Spinal cord (tissue), 10 donors: ENCODE measurements around the gene HABP2. TPM values are rescaled to one million over a fixed set of nuclear protein-coding genes. Genes with fewer than 3 reads are reported as not detected.
A peak's percentile ranks its signal among the peaks of the same experiment; 100 is the strongest.

ENCODE experiments used
- DNase-seq, 6 donors: peaks; one replicate each; pipeline versions ENCODE4 v3.0.0 to v3.0.0-alpha.2; 2013 to 2015; ENCODE audit warnings: low spot score in 6 of 6, low read depth in 4 of 6
- H3K27ac ChIP-seq: one replicate; pipeline ENCODE4 v1.5.1; 2013; ENCODE audit warnings: low read depth, low read length, control low read depth
- H3K27me3 ChIP-seq: one replicate; pipeline ENCODE4 v1.6.1; 2013; ENCODE audit warnings: low read length; ENCODE audit not compliant: control insufficient read depth, insufficient read depth
- H3K36me3 ChIP-seq: one replicate; pipeline ENCODE4 v1.6.1; 2013; ENCODE audit warnings: low read length; ENCODE audit not compliant: control insufficient read depth, insufficient read depth
- H3K4me1 ChIP-seq: one replicate; pipeline ENCODE4 v1.6.1; 2013; ENCODE audit warnings: low read length; ENCODE audit not compliant: control insufficient read depth, insufficient read depth
- H3K4me3 ChIP-seq: one replicate; pipeline ENCODE4 v1.5.1; 2013; ENCODE audit warnings: low read depth, low read length, control low read depth
- H3K9me3 ChIP-seq: one replicate; pipeline ENCODE4 v1.6.1; 2013; ENCODE audit warnings: low read length; ENCODE audit not compliant: control insufficient read depth, insufficient read depth
- WGBS: methylation state at CpG from one replicate; pipeline ENCODE4 v1.1.5; 2013; ENCODE audit warnings: missing lambda C conversion rate; ENCODE audit not compliant: insufficient coverage; 5-methylcytosine and 5-hydroxymethylcytosine counted together
- polyA plus RNA-seq, 2 donors: library from polyadenylated mRNA; unstranded; fragments of 120-200 nt; gene quantifications; one replicate each; pipeline ENCODE4 v1.2.1, GENCODE V29; 2013; ENCODE audit not compliant: insufficient read length in 2 of 2
- total RNA-seq, 2 donors: library from RNA; depleted of rRNA in 1 of 2; stranded (reverse); fragments of 120-200 nt in 1 of 2; fragments of >200 nt in 1 of 2; gene quantifications; one replicate each; pipeline versions ENCODE4 v1.2.3 to v1.2.4, GENCODE V29; 2013 to 2014
- donor health status: healthy.

Gene HABP2
- total and polyA plus RNA-seq, 4 donors, result 0.09 to 0.50 (median 0.14) TPM

DNA sequence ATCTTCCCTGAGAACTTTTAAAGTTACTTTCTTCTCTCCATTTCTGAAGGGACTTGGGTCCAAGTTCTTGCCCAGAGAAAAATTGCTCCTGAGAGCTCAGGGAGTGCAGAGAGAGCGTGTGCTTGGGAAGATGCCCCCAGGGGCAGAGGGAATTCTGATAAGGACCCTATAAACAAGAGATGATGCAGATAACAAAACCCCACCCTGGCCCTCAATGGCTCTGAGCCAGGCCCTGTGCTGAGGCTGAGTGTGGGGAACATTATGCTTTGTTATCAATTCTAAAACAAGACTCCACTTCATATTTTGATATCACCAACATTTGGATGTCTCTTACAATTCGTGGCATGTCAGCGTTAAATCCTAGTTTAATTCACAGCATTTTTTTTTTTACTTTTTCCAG lies 34.4 kb upstream of the HABP2 start:
- Histone ChIP-seq H3K36me3 (no peaks in the 10 kb centered on the region), H3K27me3 (no peaks in the 10 kb centered on the region), H3K4me1 (peaks cover 5% of the 10 kb centered on the region), H3K4me3 (no peak overlapping the region), H3K27ac (no peak overlapping the region), H3K9me3 (no peaks in the 10 kb centered on the region)
- DNase-seq, result no peak
- WGBS, result no CpG with 5 or more reads among the region's 3 CpGs

DNA sequence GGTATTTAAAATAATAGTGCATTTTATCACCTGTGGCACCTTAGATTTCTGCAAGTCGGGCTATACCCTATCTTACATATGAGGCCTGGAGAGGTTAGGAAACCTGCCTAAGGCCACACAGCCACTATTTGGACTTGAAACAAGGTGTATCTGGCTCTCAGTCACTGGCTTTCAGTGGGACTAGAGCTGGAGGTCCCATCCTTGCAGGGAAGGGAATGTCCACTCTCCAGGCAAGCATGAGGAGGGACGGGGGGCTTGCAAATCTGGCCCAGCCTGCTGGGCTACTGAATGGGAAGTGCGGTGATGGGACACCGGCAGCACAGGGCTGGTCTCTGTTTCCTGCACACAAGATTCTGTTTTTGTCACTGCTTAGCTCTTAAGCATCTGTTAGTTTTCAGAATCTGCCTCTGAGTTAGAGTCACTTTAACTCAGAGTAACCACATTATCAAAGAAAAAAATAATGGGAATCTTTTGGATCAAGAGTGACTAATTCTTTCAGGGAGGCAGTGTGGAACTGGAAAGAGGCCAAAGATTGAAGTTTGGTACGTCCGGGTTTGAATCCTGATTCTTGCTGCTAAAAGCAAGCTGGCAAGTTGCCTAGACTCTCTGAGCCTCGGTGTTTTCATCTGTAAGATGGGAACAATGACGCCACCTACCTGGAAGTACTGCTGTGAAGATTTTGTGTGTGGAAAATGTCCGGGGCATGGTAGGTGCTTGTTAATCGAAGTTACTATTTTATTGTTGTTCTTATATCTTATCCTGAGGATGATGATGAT lies 33.8 kb upstream of the HABP2 start:
- WGBS, result 60% methylated on average over 6 of the region's 10 CpGs
- Histone ChIP-seq H3K4me1 (peaks cover 5% of the 10 kb centered on the region), H3K9me3 (no peaks in the 10 kb centered on the region), H3K4me3 (no peak overlapping the region), H3K27me3 (no peaks in the 10 kb centered on the region), H3K27ac (no peak overlapping the region), H3K36me3 (no peaks in the 10 kb centered on the region)
- no peak for DNase-seq

DNA sequence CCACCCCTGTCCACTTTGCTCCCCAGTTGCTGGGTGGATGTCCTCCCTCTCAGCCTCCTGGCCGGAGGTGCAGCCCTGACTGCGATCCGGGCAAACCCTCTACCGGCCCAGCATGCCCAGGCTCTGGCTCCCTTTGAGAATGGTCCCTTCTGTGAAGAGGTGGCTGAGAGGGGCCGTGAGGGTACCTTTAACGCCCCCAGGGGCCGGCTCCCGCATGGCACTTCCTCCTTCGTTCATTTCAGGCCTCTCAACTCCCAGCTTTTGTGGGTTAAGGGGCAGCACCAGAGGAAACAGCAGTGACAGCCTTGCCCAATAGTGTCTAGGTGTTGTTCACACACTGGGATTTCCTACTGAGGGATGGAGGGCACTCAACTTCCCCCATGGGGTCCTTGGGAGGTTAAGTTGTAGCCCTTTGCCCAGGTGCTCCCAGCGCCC lies 33.2 kb upstream of the HABP2 start:
- H3K4me1 ChIP-seq, result peaks cover 5% of the 10 kb centered on the region
- no peak overlapping the region for H3K4me3 ChIP-seq
- H3K27me3 ChIP-seq, result no peaks in the 10 kb centered on the region
- no peak for DNase-seq
- no peaks in the 10 kb centered on the region for H3K36me3 ChIP-seq
- 89% methylated on average over 5 of the region's 10 CpGs for WGBS
- no peaks in the 10 kb centered on the region for H3K9me3 ChIP-seq
- no peak overlapping the region for H3K27ac ChIP-seq

DNA sequence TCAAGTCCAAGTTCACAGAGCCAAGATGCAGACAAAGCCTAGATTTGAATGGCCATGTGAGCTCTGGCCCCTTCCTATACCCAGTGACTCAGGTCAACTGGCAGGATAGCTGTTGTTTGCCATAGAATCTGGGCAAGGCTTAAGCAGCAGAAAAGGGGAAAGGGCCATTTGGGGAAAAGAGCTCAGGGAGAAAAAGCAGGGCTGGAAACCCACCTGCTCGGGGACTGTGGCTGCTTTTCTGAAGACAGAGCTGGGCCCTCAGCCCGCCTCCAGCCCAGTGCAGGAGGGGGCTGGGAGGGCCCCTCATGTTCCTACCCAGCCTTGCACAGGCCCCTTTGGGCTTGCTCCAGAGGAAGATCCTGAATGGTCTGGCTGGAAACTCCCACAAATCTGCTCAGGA lies 32.6 kb upstream of the HABP2 start:
- 96% methylated on average over 2 of the region's 2 CpGs for WGBS
- H3K27me3 ChIP-seq, result no peaks in the 10 kb centered on the region
- no peaks in the 10 kb centered on the region for H3K36me3 ChIP-seq
- no peak overlapping the region for H3K4me3 ChIP-seq
- no peak overlapping the region for H3K27ac ChIP-seq
- H3K4me1 ChIP-seq, result peaks cover 5% of the 10 kb centered on the region
- H3K9me3 ChIP-seq, result no peaks in the 10 kb centered on the region
- DNase-seq, result no peak

DNA sequence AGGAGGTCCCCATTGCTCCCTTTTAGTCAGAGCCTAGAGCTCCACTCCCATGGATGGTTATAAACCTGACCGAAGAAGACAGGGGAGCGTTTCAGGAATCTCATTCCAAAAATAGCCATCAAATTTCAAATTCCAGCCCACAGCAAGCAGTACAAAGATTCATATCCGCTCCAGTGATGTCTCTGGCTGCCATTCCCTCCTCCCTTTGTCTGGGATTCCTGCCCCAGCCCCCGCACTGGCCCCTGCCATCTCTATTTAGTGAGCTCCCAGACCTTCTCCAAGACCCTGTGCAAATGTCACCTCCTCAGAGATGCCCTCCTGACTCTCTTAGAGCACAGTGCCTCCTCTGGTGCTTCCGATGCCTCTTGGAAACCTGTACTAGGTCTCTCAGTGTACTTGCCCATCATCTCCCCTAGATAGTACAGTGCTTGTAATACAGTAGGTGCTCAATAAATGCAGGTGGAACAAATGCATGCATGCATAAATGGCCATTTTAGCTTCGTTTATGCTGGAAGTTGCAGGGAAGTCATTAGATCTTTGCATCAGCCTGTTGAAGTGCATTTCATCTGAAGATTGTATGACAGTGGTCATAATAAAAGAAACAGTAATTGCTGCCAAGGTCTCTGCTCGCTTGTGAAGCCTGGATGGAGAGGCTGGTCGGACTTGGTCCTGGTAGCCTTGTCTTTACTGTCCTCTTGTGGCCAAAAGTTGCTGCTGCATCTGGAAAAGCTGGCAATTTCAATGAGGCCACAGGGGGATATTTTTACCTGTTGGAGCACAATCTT lies 32.0 kb upstream of the HABP2 start:
- no peak overlapping the region for H3K27ac ChIP-seq
- DNase-seq, result peak; percentile 36 to 90 (median 58)
- no peaks in the 10 kb centered on the region for H3K27me3 ChIP-seq
- no peaks in the 10 kb centered on the region for H3K36me3 ChIP-seq
- 64% methylated on average over 7 of the region's 8 CpGs for WGBS
- no peak overlapping the region for H3K4me3 ChIP-seq
- H3K9me3 ChIP-seq, result no peaks in the 10 kb centered on the region
- H3K4me1 ChIP-seq, result peaks cover 5% of the 10 kb centered on the region

DNA sequence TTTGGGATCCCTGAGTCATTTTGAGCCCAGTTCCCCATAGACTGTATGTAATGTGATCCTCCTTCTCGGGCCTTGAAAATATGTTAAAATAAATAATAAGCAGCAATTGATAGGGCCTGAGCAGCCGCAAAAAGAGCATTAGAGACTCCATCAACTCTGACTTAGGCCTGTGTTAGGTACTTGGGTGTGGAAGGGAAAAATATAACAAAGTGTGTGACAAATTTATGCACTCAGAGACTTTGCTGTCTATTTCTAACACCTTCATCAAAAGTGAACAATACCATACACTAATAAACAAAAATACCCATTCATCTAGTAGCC lies 31.4 kb upstream of the HABP2 start:
- Histone ChIP-seq H3K4me3 (no peak overlapping the region), H3K27ac (no peak overlapping the region), H3K4me1 (peaks cover 5% of the 10 kb centered on the region), H3K9me3 (no peaks in the 10 kb centered on the region), H3K36me3 (no peaks in the 10 kb centered on the region), H3K27me3 (no peaks in the 10 kb centered on the region)
- no peak for DNase-seq
- WGBS, result 0% methylated on average over 1 of the region's 2 CpGs

DNA sequence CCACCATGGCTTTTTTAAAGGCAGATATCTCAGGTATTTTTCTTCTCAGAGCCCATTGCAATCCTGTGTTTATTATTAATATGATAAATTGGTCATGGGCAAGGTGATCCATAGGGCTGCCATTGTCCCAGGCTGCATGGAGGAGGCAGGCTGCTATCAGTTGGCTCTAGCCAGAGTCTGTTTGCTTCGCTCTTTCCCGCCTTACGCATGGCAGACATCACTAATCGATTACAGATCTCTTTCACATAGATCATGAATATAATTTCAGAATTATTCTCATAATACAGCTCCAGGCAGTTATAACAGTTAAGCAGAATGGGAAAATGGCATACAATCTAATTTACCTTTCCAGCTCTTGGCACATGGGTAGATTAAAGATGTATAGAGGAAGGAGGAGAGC lies 30.4 kb upstream of the HABP2 start:
- H3K27ac ChIP-seq, result no peak overlapping the region
- WGBS, result no CpG with 5 or more reads among the region's 4 CpGs
- no peaks in the 10 kb centered on the region for H3K36me3 ChIP-seq
- H3K9me3 ChIP-seq, result no peaks in the 10 kb centered on the region
- DNase-seq, result no peak
- H3K4me3 ChIP-seq, result no peak overlapping the region
- no peaks in the 10 kb centered on the region for H3K27me3 ChIP-seq
- H3K4me1 ChIP-seq, result peaks cover 5% of the 10 kb centered on the region

DNA sequence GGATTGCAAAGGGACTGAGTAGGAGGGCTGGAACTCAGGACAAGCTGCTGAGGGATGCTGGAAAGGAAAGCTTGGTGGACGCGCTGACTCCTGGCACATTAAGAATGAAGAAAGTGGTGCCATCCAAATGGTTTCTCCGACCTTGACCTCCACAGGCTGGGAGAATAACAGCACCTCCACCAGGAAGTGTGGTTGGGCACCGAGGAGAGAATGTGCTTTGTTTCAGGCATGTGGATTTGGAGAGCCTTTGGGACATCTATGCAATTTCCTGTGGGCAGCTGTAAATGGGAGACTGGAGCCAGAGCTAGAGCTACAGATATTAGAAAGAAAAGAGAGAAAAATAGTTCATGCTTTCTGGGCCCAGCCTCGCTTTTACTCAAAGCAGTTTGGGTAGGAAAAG lies 29.8 kb upstream of the HABP2 start:
- 59% methylated on average over 3 of the region's 5 CpGs for WGBS
- peak in 1 of 6 donors; percentile 20 for DNase-seq
- Histone ChIP-seq H3K4me1 (peaks cover 5% of the 10 kb centered on the region), H3K9me3 (no peaks in the 10 kb centered on the region), H3K27ac (no peak overlapping the region), H3K4me3 (no peak overlapping the region), H3K36me3 (no peaks in the 10 kb centered on the region), H3K27me3 (no peaks in the 10 kb centered on the region)

DNA sequence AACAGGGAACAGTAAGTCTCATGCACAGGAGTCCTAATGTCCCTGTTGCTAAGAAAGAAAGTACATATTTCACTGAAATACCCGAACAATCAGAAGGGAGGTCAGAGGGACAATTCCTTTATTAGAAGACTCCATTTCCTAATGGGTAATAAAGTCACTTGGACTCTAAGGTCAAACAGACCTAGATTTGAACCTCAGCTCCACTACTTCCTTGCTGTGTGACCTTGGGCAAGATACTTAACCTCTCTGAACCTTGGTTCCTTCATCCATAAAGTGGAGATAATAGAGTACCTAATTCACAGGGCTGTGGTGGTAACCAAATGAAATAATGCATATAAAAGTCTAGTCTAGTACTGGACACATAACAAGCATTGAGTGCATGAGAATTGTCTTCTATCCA lies 29.2 kb upstream of the HABP2 start:
- H3K9me3 ChIP-seq, result no peaks in the 10 kb centered on the region
- no peaks in the 10 kb centered on the region for H3K27me3 ChIP-seq
- no peak for DNase-seq
- no peak overlapping the region for H3K4me3 ChIP-seq
- WGBS, result no CpG with 5 or more reads among the region's 1 CpG
- peaks cover 5% of the 10 kb centered on the region for H3K4me1 ChIP-seq
- no peaks in the 10 kb centered on the region for H3K36me3 ChIP-seq
- no peak overlapping the region for H3K27ac ChIP-seq

DNA sequence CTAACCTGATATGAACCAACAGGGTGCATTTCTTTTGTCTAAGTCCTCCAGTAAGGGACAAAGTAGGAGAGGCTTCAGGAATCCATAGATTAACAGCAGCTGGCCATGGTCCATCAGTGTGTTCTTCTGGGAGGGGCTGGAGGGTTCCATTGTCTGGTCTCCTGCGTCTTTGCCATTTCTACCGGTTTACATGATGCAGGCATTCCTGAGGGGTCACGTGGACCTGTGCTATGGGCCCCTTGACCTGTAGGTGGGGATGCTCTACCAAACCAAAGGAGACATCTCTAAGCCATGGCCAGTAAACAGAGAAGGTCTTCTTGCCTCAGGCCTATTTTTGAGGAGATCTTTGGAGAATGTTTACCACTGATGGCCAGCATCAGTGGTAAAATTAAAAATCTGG lies 28.7 kb upstream of the HABP2 start:
- DNase-seq, result no peak
- Histone ChIP-seq H3K27ac (no peak overlapping the region), H3K4me1 (peaks cover 5% of the 10 kb centered on the region), H3K36me3 (no peaks in the 10 kb centered on the region), H3K4me3 (no peak overlapping the region), H3K27me3 (no peaks in the 10 kb centered on the region), H3K9me3 (no peaks in the 10 kb centered on the region)
- 83% methylated on average over 1 of the region's 3 CpGs for WGBS
